Panc1 (cell line): Measurements from ENCODE around the gene HSD17B1.

Experiments used
- POLR2AphosphoS5 ChIP-seq: IDR thresholded peaks from 2 replicates; pipeline ENCODE4 v1.6.1; 2012; ENCODE audit warnings: mild to moderate bottlenecking, low read depth, low read length, moderate library complexity
- SIN3A ChIP-seq: IDR thresholded peaks from 2 replicates; pipeline ENCODE4 v1.6.1; 2012; ENCODE audit warnings: low read depth, mild to moderate bottlenecking, low read length, moderate library complexity, borderline replicate concordance; ENCODE audit not compliant: insufficient read depth
- TF ChIP-seq, protein P1 (sequence below): fragments of 450-650 bp; IDR thresholded peaks from 2 replicates; pipeline ENCODE4 v1.5.1; 2017; ENCODE audit warnings: mild to moderate bottlenecking
- TF ChIP-seq, protein P2 (sequence below), 2 experiments: IDR thresholded peaks; 2 replicates each; pipeline ENCODE4 v1.6.1; 2011 to 2012; ENCODE audit warnings: low read depth in 2 of 2, control low read depth in 1 of 2, low read length in 1 of 2, mild to moderate bottlenecking in 1 of 2, moderate library complexity in 1 of 2; ENCODE audit not compliant: insufficient read depth in 1 of 2

- TF ChIP-seq, protein P1, sequence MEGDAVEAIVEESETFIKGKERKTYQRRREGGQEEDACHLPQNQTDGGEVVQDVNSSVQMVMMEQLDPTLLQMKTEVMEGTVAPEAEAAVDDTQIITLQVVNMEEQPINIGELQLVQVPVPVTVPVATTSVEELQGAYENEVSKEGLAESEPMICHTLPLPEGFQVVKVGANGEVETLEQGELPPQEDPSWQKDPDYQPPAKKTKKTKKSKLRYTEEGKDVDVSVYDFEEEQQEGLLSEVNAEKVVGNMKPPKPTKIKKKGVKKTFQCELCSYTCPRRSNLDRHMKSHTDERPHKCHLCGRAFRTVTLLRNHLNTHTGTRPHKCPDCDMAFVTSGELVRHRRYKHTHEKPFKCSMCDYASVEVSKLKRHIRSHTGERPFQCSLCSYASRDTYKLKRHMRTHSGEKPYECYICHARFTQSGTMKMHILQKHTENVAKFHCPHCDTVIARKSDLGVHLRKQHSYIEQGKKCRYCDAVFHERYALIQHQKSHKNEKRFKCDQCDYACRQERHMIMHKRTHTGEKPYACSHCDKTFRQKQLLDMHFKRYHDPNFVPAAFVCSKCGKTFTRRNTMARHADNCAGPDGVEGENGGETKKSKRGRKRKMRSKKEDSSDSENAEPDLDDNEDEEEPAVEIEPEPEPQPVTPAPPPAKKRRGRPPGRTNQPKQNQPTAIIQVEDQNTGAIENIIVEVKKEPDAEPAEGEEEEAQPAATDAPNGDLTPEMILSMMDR: no peak
- no peak for TF ChIP-seq SIN3A
- no peak for TF ChIP-seq POLR2AphosphoS5
- TF ChIP-seq, protein P2, sequence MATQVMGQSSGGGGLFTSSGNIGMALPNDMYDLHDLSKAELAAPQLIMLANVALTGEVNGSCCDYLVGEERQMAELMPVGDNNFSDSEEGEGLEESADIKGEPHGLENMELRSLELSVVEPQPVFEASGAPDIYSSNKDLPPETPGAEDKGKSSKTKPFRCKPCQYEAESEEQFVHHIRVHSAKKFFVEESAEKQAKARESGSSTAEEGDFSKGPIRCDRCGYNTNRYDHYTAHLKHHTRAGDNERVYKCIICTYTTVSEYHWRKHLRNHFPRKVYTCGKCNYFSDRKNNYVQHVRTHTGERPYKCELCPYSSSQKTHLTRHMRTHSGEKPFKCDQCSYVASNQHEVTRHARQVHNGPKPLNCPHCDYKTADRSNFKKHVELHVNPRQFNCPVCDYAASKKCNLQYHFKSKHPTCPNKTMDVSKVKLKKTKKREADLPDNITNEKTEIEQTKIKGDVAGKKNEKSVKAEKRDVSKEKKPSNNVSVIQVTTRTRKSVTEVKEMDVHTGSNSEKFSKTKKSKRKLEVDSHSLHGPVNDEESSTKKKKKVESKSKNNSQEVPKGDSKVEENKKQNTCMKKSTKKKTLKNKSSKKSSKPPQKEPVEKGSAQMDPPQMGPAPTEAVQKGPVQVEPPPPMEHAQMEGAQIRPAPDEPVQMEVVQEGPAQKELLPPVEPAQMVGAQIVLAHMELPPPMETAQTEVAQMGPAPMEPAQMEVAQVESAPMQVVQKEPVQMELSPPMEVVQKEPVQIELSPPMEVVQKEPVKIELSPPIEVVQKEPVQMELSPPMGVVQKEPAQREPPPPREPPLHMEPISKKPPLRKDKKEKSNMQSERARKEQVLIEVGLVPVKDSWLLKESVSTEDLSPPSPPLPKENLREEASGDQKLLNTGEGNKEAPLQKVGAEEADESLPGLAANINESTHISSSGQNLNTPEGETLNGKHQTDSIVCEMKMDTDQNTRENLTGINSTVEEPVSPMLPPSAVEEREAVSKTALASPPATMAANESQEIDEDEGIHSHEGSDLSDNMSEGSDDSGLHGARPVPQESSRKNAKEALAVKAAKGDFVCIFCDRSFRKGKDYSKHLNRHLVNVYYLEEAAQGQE (IDR thresholded peaks at IDR 0.05; ENCODE audit: insufficient read depth in 1 of 2, low read depth in 2 of 2, low read length in 1 of 2): no peak
Measured at GRCh38 chr17:42521666-42522262, 31.0 kb upstream of the HSD17B1 start.
